ENCODE results near the gene TMEM45B.
"Not testable (repeated sequence)": the region's sequence is repeated elsewhere in the genome, so short reads cannot be mapped to it uniquely, and the experiment has no call there.

Gene TMEM45B

GRCh38 chr11:129778877-129779276, 36.8 kb upstream of the TMEM45B start:
- ChIA-PET POLR2A (no interaction called here), CTCF (no interaction called here)
- TF ChIP-seq, protein P1, sequence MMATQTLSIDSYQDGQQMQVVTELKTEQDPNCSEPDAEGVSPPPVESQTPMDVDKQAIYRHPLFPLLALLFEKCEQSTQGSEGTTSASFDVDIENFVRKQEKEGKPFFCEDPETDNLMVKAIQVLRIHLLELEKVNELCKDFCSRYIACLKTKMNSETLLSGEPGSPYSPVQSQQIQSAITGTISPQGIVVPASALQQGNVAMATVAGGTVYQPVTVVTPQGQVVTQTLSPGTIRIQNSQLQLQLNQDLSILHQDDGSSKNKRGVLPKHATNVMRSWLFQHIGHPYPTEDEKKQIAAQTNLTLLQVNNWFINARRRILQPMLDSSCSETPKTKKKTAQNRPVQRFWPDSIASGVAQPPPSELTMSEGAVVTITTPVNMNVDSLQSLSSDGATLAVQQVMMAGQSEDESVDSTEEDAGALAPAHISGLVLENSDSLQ (IDR thresholded peaks at IDR 0.05): no peak
- TF ChIP-seq NFRKB (IDR thresholded peaks at IDR 0.05) (no peak), FOXM1 (IDR thresholded peaks at IDR 0.05; ENCODE audit: borderline replicate concordance) (no peak), SP1 (IDR thresholded peaks at IDR 0.05) (no peak), ELF4 (IDR thresholded peaks at IDR 0.05) (no peak), SUZ12 (IDR thresholded peaks at IDR 0.05) (no peak), L3MBTL2 (conservative IDR thresholded peaks at IDR 0.05) (no peak), ARNT (IDR thresholded peaks at IDR 0.05) (no peak), ZNF384 (IDR thresholded peaks at IDR 0.05) (no peak), FOXA1 (IDR thresholded peaks at IDR 0.05) (no peak), BHLHE40 (IDR thresholded peaks at IDR 0.05; ENCODE audit: borderline replicate concordance) (no peak), LEF1 (IDR thresholded peaks at IDR 0.05; ENCODE audit: borderline replicate concordance) (no peak), HDGF (IDR thresholded peaks at IDR 0.05; ENCODE audit: borderline replicate concordance) (no peak), TARDBP (IDR thresholded peaks at IDR 0.05) (no peak), CTBP1 (IDR thresholded peaks at IDR 0.05; ENCODE audit: borderline replicate concordance) (no peak), FOXK2 (IDR thresholded peaks at IDR 0.05) (no peak)
- no peak for DNase-seq (ENCODE audit: extremely low spot score)

- CTCF ChIA-PET: interaction anchor here (0.6 kb wide), 1 partner anchor 119 kb away, joined by 5 read pairs; no protein-coding TSS in a partner anchor
- POLR2A ChIA-PET: interaction anchor here (0.6 kb wide), 1 partner anchor 224 kb away, joined by 3 read pairs; no protein-coding TSS in a partner anchor
Measured at GRCh38 chr11:129779342-129779741, 36.3 kb upstream of the TMEM45B start.

GRCh38 chr11:129785383-129786111, 30.1 kb upstream of the TMEM45B start:
- POLR2A ChIA-PET: no interaction called here
- peak; percentile 13 for DNase-seq (ENCODE audit: extremely low spot score)
- CTCF ChIA-PET: no interaction called here
- TF ChIP-seq BHLHE40 (IDR thresholded peaks at IDR 0.05; ENCODE audit: borderline replicate concordance) (no peak), FOXK2 (IDR thresholded peaks at IDR 0.05) (no peak), SUZ12 (IDR thresholded peaks at IDR 0.05) (no peak), HDGF (IDR thresholded peaks at IDR 0.05; ENCODE audit: borderline replicate concordance) (no peak)

More at GRCh38 chr11:129779342-129779741, 36.3 kb upstream of the TMEM45B start:
- no peak for TF ChIP-seq NFRKB (IDR thresholded peaks at IDR 0.05)
- TF ChIP-seq LEF1 (IDR thresholded peaks at IDR 0.05; ENCODE audit: borderline replicate concordance): no peak
- no peak for TF ChIP-seq HDGF (IDR thresholded peaks at IDR 0.05; ENCODE audit: borderline replicate concordance)
- no peak for DNase-seq (ENCODE audit: extremely low spot score)

DNA sequence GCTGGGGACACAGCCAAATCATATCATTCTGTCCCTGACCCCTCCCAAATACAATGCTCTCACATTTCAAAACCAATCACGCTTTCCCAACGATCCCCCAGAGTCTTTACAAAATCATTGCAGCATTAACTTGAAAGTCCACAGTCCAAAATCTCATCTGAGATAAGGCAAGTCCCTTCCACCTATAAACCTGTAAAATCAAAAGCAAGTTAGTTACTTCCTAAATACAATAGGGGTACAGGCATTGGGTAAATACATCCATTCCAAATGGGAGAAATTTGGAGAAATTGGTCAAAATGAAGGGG, 29.6 kb upstream of the TMEM45B start:
- CTCF ChIA-PET; POLR2A ChIA-PET; DNase-seq (ENCODE audit: extremely low spot score): not testable (repeated sequence)

DNA sequence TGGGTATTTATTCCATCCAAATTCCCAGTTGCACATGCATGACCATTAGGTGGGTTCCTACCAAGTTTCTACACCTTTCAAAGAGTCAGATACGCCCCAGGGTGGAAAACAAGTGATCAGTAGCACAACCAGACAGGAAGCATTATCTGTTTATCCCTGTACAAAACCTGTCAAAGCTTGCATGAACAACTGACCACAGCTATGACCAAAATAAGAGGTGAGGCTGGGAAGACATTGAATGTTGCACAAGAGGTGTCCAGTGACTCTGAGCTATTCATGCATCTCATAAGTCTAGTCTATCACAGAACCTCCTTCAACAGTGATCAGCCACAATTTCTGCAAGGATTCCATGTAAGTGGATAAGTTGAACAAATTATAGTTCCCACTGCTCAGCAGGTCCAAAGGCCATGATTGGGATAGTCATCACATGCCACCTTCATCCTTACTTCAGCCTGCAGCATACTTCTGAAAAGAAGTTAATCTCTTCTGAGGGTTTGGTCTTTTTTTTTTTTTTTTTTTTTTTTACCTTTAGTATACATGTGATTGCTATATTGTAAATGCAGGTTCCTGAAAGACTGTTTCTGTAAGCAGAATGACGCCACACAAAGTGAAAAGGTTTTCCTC, 28.0 kb upstream of the TMEM45B start:
- no peak for DNase-seq (ENCODE audit: extremely low spot score)
- TF ChIP-seq FOXK2 (IDR thresholded peaks at IDR 0.05) (no peak), TARDBP (IDR thresholded peaks at IDR 0.05) (no peak)
- TF ChIP-seq, protein P1 (IDR thresholded peaks at IDR 0.05): no peak
- CTCF ChIA-PET: no interaction called here
- POLR2A ChIA-PET: no interaction called here

DNA sequence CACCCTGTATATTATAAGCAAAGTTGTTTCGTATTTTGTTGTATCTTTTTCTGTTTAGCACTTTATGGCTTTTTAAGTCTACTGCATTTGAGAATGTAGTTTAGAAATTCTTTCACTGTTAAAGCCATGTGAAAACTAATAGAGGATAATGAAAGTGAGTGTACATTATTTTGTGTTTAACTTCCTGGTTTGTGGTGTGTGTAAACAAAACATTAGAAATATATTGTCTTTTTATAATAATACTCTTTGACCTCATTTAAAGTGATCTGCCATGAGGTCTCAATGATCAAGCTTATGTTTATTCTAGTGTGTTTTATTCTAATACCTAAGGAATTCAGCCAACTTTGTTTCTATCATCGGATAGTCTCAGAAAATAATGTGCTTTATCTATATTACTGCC, 27.4 kb upstream of the TMEM45B start:
- no peak for TF ChIP-seq HDGF (IDR thresholded peaks at IDR 0.05; ENCODE audit: borderline replicate concordance)
- no peak for TF ChIP-seq LEF1 (IDR thresholded peaks at IDR 0.05; ENCODE audit: borderline replicate concordance)
- TF ChIP-seq NFRKB (IDR thresholded peaks at IDR 0.05): no peak
- TF ChIP-seq FOXA1 (IDR thresholded peaks at IDR 0.05): no peak
- TF ChIP-seq ELF4 (IDR thresholded peaks at IDR 0.05): no peak
- no peak for TF ChIP-seq ZNF384 (IDR thresholded peaks at IDR 0.05)
- no peak for TF ChIP-seq FOXM1 (IDR thresholded peaks at IDR 0.05; ENCODE audit: borderline replicate concordance)
- no peak for TF ChIP-seq SP1 (IDR thresholded peaks at IDR 0.05)
- TF ChIP-seq ARNT (IDR thresholded peaks at IDR 0.05): no peak
- TF ChIP-seq BHLHE40 (IDR thresholded peaks at IDR 0.05; ENCODE audit: borderline replicate concordance): no peak
- TF ChIP-seq L3MBTL2 (conservative IDR thresholded peaks at IDR 0.05): no peak
- ChIA-PET CTCF (no interaction called here), POLR2A (no interaction called here)
- DNase-seq (ENCODE audit: extremely low spot score): no peak

GRCh38 chr11:129790106-129790505, 25.5 kb upstream of the TMEM45B start:
- DNase-seq (ENCODE audit: extremely low spot score): no peak
- ChIA-PET POLR2A (no interaction called here), CTCF (no interaction called here)
- no peak for TF ChIP-seq FOXK2 (IDR thresholded peaks at IDR 0.05)
- TF ChIP-seq SUZ12 (IDR thresholded peaks at IDR 0.05): no peak
- TF ChIP-seq SP1 (IDR thresholded peaks at IDR 0.05): no peak
- TF ChIP-seq FOXM1 (IDR thresholded peaks at IDR 0.05; ENCODE audit: borderline replicate concordance): no peak
- no peak for TF ChIP-seq ZNF384 (IDR thresholded peaks at IDR 0.05)
- no peak for TF ChIP-seq ARNT (IDR thresholded peaks at IDR 0.05)
- no peak for TF ChIP-seq ELF4 (IDR thresholded peaks at IDR 0.05)
- no peak for TF ChIP-seq NFRKB (IDR thresholded peaks at IDR 0.05)
- TF ChIP-seq BHLHE40 (IDR thresholded peaks at IDR 0.05; ENCODE audit: borderline replicate concordance): no peak
- TF ChIP-seq FOXA1 (IDR thresholded peaks at IDR 0.05): no peak
- no peak for TF ChIP-seq LEF1 (IDR thresholded peaks at IDR 0.05; ENCODE audit: borderline replicate concordance)
